Left colon (tissue), 2 donors: Measurements from ENCODE around the gene EN1. TPM values are rescaled to one million over a fixed set of nuclear protein-coding genes. Genes with fewer than 3 reads are reported as not detected.

ENCODE experiments used
- ATAC-seq: fragments of 200-7000 bp; cut with Tn5 transposase; one replicate; pipeline ENCODE4 v1.9.1; 2020; ENCODE audit warnings: mild to moderate bottlenecking, moderate library complexity
- DNase-seq, 2 donors: peaks; one replicate each; pipeline ENCODE4 v3.0.0-alpha.2; 2020
- intact Hi-C, 2 donors: fragments of 100-400 bp; cut with DNase I in 1 of 2; cut with micrococcal nuclease in 1 of 2; formaldehyde crosslinking; loops; one replicate each; pipeline versions ENCODE4 v1.11.2 to v1.14.0; 2022; cut with DNase I, micrococcal nuclease
- long read RNA-seq: library from polyadenylated mRNA; unstranded; transcript quantifications from one replicate; pipeline ENCODE4 v2.0.0, GENCODE V29; 2021
- total RNA-seq, 2 donors: library from RNA; stranded (reverse); fragmentation: NEBNext Ultra II Directional; extraction: Animal tissue kit (Norgen Biotek cat#: 25700); gene quantifications; one replicate each; pipeline ENCODE4 v1.2.1, GENCODE V29; 2021
- donor health status: DM: no; HTN: no; CAD: no.
- donor health status: DM: yes; HTN: yes; CAD: no.

The EN1 gene
- total RNA-seq, result not detected
- long read RNA-seq, result 0 reads

GRCh38 chr2:118846953-118847761 is at the start of gene EN1:
Gene EN1 (minus strand): TSS chr2:118847648. CDS start chr2:118847167, 481 bp downstream.
- DNase-seq (no peak), ATAC-seq (peak; percentile 21)

GRCh38 chr2:118893100-118893499 is 45.7 kb upstream of the EN1 start:
- intact Hi-C loops, result no loop called here
- DNase-seq (no peak), ATAC-seq (no peak)

More at GRCh38 chr2:118846953-118847761, at the start of gene EN1:
- intact Hi-C loops, result no loop called here

GRCh38 chr2:118889995-118890394 is 42.5 kb upstream of the EN1 start:
- intact Hi-C loops, result no loop called here
- DNase-seq (no peak), ATAC-seq (no peak)

- ATAC-seq, result no peak
- intact Hi-C loops, result loop anchor here in 1 of 2 donors (5.0 kb wide), 1 partner anchor 409 kb away; no protein-coding TSS in a partner anchor
These were observed 36.3 kb upstream of the EN1 start for GRCh38 chr2:118883792-118884191.

GRCh38 chr2:118882693-118883336 is 35.4 kb upstream of the EN1 start:
- intact Hi-C loops, result loop anchor here in 1 of 2 donors (5.0 kb wide), 1 partner anchor 409 kb away; no protein-coding TSS in a partner anchor
- ATAC-seq, result peak; percentile 94
- DNase-seq, result peak; percentile 56 to 62

More at GRCh38 chr2:118883792-118884191, 36.3 kb upstream of the EN1 start:
- DNase-seq, result no peak

GRCh38 chr2:118881490-118882129 is 34.2 kb upstream of the EN1 start:
- DNase-seq (peak; percentile 45 to 58), ATAC-seq (peak; percentile 91)
- intact Hi-C loops, result loop anchor here in 1 of 2 donors (5.0 kb wide), 1 partner anchor 411 kb away; no protein-coding TSS in a partner anchor

GRCh38 chr2:118880501-118880900 is 33.1 kb upstream of the EN1 start:
- no peak for DNase-seq
- intact Hi-C loops, result loop anchor here in 1 of 2 donors (5.0 kb wide), 1 partner anchor 412 kb away; no protein-coding TSS in a partner anchor
- ATAC-seq, result no peak

- intact Hi-C loops, result no loop called here
- DNase-seq, result no peak
- ATAC-seq, result no peak
These were observed 31.2 kb upstream of the EN1 start for GRCh38 chr2:118878531-118879149.

- no peak for ATAC-seq
- DNase-seq, result no peak
- intact Hi-C loops, result no loop called here
These were observed 27.9 kb upstream of the EN1 start for GRCh38 chr2:118875318-118875717.

- ATAC-seq, result no peak
- intact Hi-C loops, result no loop called here
- no peak for DNase-seq
These were observed 26.9 kb upstream of the EN1 start for GRCh38 chr2:118874324-118874723.

- ATAC-seq (peak; percentile 76), DNase-seq (no peak)
- intact Hi-C loops, result loop anchor here in 1 of 2 donors (5.0 kb wide), 1 partner anchor 818 kb away; no protein-coding TSS in a partner anchor
These were observed 17.7 kb upstream of the EN1 start for GRCh38 chr2:118865106-118865505.

GRCh38 chr2:118864207-118864606 is 16.8 kb upstream of the EN1 start:
- DNase-seq (no peak), ATAC-seq (no peak)
- intact Hi-C loops, result no loop called here

- intact Hi-C loops, result no loop called here
- DNase-seq, result no peak
- ATAC-seq, result no peak
These were observed 14.3 kb upstream of the EN1 start for GRCh38 chr2:118861731-118862130.

GRCh38 chr2:118861242-118861641 is 13.8 kb upstream of the EN1 start:
- ATAC-seq, result no peak
- intact Hi-C loops, result no loop called here
- no peak for DNase-seq

- intact Hi-C loops, result no loop called here
- ATAC-seq (no peak), DNase-seq (no peak)
These were observed 13.1 kb upstream of the EN1 start for GRCh38 chr2:118860506-118860905.

- ATAC-seq, result no peak
- intact Hi-C loops, result loop anchor here in 1 of 2 donors (10.0 kb wide), 1 partner anchor 654 kb away; no protein-coding TSS in a partner anchor
These were observed 11.8 kb upstream of the EN1 start for GRCh38 chr2:118859157-118859770.

GRCh38 chr2:118858485-118859156 is 11.2 kb upstream of the EN1 start:
- ATAC-seq (no peak), DNase-seq (no peak)
- intact Hi-C loops, result loop anchor here in 1 of 2 donors (10.0 kb wide), 1 partner anchor 654 kb away; no protein-coding TSS in a partner anchor

More at GRCh38 chr2:118859157-118859770, 11.8 kb upstream of the EN1 start:
- no peak for DNase-seq
